Transverse colon (tissue), 4 donors: Measurements from ENCODE around the gene GNG12. TPM values are rescaled to one million over a fixed set of nuclear protein-coding genes. Genes with fewer than 3 reads are reported as not detected.

ENCODE experiments used
- DNase-seq: peaks from one replicate; pipeline ENCODE4 v3.0.0-alpha.2; 2019
- H3K27ac ChIP-seq, 4 donors: fragments of 200-600 bp; sonication (generic); 2 replicates each; pipeline ENCODE4 v1.5.1; 2016 to 2018; ENCODE audit warnings: inconsistent platforms in 4 of 4
- H3K27me3 ChIP-seq: fragments of 200-600 bp; sonication (generic); 2 replicates; pipeline ENCODE4 v1.5.1; 2017; ENCODE audit warnings: inconsistent platforms
- H3K36me3 ChIP-seq, 4 donors: fragments of 200-600 bp; sonication (generic); 2 replicates each; pipeline ENCODE4 v1.5.1; 2017 to 2019; ENCODE audit warnings: inconsistent platforms in 4 of 4
- H3K4me1 ChIP-seq, 4 donors: fragments of 200-600 bp; sonication (generic); 2 replicates each; pipeline ENCODE4 v1.5.1; 2017 to 2020; ENCODE audit warnings: inconsistent platforms in 4 of 4
- H3K4me3 ChIP-seq, 4 donors: fragments of 200-600 bp; sonication (generic); 1 replicate in 1 of 4; 2 replicates in 3 of 4; pipeline versions ENCODE4 v1.5.1 to v1.6.1; 2017 to 2019; ENCODE audit warnings: inconsistent platforms in 4 of 4
- H3K9me3 ChIP-seq, 2 donors: fragments of 200-600 bp; sonication (generic); 2 replicates each; pipeline ENCODE4 v1.5.1; 2017 to 2019; ENCODE audit warnings: inconsistent platforms in 2 of 2
- CTCF ChIP-seq, 5 experiments: fragments of 200-600 bp in 3 of 5; fragments of 450-650 bp in 2 of 5; sonication (generic) in 3 of 5; IDR thresholded peaks; 1 replicate in 2 of 5; 2 replicates in 3 of 5; pipeline ENCODE4 v1.5.1; 2016 to 2017; ENCODE audit warnings: antibody characterized with exemption in 5 of 5, inconsistent platforms in 3 of 5, mild to moderate bottlenecking in 2 of 5, moderate library complexity in 1 of 5
- EP300 ChIP-seq: sonication (generic); formaldehyde crosslinking; IDR thresholded peaks from one replicate; pipeline ENCODE4 v1.6.1; 2017; ENCODE audit warnings: antibody characterized with exemption, low read depth
- POLR2A ChIP-seq: fragments of 450-650 bp; IDR thresholded peaks from one replicate; pipeline ENCODE4 v1.6.1; 2016; ENCODE audit warnings: antibody characterized with exemption, mild to moderate bottlenecking, moderate library complexity
- POLR2AphosphoS5 ChIP-seq, 3 donors: sonication (generic); formaldehyde crosslinking; IDR thresholded peaks; one replicate each; pipeline ENCODE4 v1.6.1; 2016; ENCODE audit warnings: antibody characterized with exemption in 3 of 3
- WGBS, 2 donors: methylation state at CpG; one replicate each; pipeline ENCODE4 v1.1.5; 2018; ENCODE audit warnings: low coverage in 1 of 2; 5-methylcytosine and 5-hydroxymethylcytosine counted together
- in situ Hi-C, 4 donors: fragments of 200-750 bp; cut with MboI; loops; one replicate each; pipeline versions ENCODE4 v1.15.0 to v1.15.1; 2017; ENCODE audit warnings: low sequenced_read_pairs in 3 of 4, low pct_ligation_motif_present in 1 of 4, low pct_unique_long_range_greater_than_20kb in 1 of 4
- intact Hi-C: fragments of 100-400 bp; cut with DNase I; formaldehyde crosslinking; loops from one replicate; pipeline ENCODE4 v1.15.1; 2023; ENCODE audit warnings: low total_unique reads
- total RNA-seq, 4 donors: library from RNA; depleted of rRNA; stranded (reverse); fragments of >200 nt; gene quantifications; one replicate each; pipeline ENCODE4 v1.1.0, GENCODE V29; 2016

Gene GNG12
- total RNA-seq, 4 donors from 2014 or later, result 19.1 to 180 (median 112) TPM

- WGBS, 2 donors, result 71 to 85% methylated on average over 1 to 2 of the region's 2 CpGs
- Histone ChIP-seq H3K27ac (no peak overlapping the region), H3K27me3 (no peaks in the 10 kb centered on the region), H3K36me3 (no peaks in the 10 kb centered on the region), H3K9me3 (no peaks in the 10 kb centered on the region), H3K4me3 (no peak overlapping the region), H3K4me1 (peaks cover 16 to 57% (median 36%) of the 10 kb centered on the region in 4 donors)
- intact Hi-C loops (no loop called here), in situ Hi-C loops (no loop called here)
- no peak for TF ChIP-seq CTCF (IDR thresholded peaks at IDR 0.05)
- TF ChIP-seq EP300, result no peak
- no peak for TF ChIP-seq POLR2AphosphoS5 (IDR thresholded peaks at IDR 0.05)
- TF ChIP-seq POLR2A, result no peak
- no peak for DNase-seq
These were observed 21.0 kb downstream of the GNG12 start for GRCh38 chr1:67812226-67812625.

GRCh38 chr1:67811781-67812180, 21.5 kb downstream of the GNG12 start:
- peaks cover 16 to 53% (median 34%) of the 10 kb centered on the region in 4 donors for H3K4me1 ChIP-seq
- in situ Hi-C loops, result no loop called here
- no peak for DNase-seq
- 67 to 75% methylated on average over 1 of the region's 1 CpG for WGBS, 2 donors
- H3K36me3 ChIP-seq, result no peaks in the 10 kb centered on the region
- no peak overlapping the region for H3K27ac ChIP-seq
- TF ChIP-seq POLR2AphosphoS5 (IDR thresholded peaks at IDR 0.05) (no peak), POLR2A (no peak)
- no peak overlapping the region for H3K4me3 ChIP-seq
- intact Hi-C loops, result no loop called here
- H3K9me3 ChIP-seq, result no peaks in the 10 kb centered on the region
- no peaks in the 10 kb centered on the region for H3K27me3 ChIP-seq

GRCh38 chr1:67809887-67810286, 23.4 kb downstream of the GNG12 start:
- H3K36me3 ChIP-seq, result no peaks in the 10 kb centered on the region
- in situ Hi-C loops, result no loop called here

GRCh38 chr1:67807282-67807681, 26.0 kb downstream of the GNG12 start:
- H3K4me3 ChIP-seq, result no peak overlapping the region
- peaks cover 0 to 40% (median 22%) of the 10 kb centered on the region in 4 donors for H3K4me1 ChIP-seq
- in situ Hi-C loops (no loop called here), intact Hi-C loops (no loop called here)
- no peaks in the 10 kb centered on the region for H3K9me3 ChIP-seq
- TF ChIP-seq EP300 (no peak), CTCF (IDR thresholded peaks at IDR 0.05) (no peak), POLR2A (no peak), POLR2AphosphoS5 (IDR thresholded peaks at IDR 0.05) (no peak)
- no peak overlapping the region for H3K27ac ChIP-seq
- H3K36me3 ChIP-seq, result no peaks in the 10 kb centered on the region
- DNase-seq, result no peak
- H3K27me3 ChIP-seq, result no peaks in the 10 kb centered on the region

More at GRCh38 chr1:67809887-67810286, 23.4 kb downstream of the GNG12 start:
- Histone ChIP-seq H3K27ac (no peak overlapping the region), H3K4me3 (no peak overlapping the region), H3K9me3 (no peaks in the 10 kb centered on the region), H3K27me3 (no peaks in the 10 kb centered on the region), H3K4me1 (peaks cover 11 to 41% (median 20%) of the 10 kb centered on the region in 4 donors)
- no peak for DNase-seq
- TF ChIP-seq CTCF (IDR thresholded peaks at IDR 0.05) (no peak), EP300 (no peak), POLR2AphosphoS5 (IDR thresholded peaks at IDR 0.05) (no peak), POLR2A (no peak)
- intact Hi-C loops, result no loop called here
- 61 to 83% methylated on average over 4 of the region's 4 CpGs for WGBS, 2 donors

GRCh38 chr1:67804710-67805109, 28.6 kb downstream of the GNG12 start:
- WGBS, 2 donors, result 70 to 100% methylated on average over 2 of the region's 2 CpGs
- H3K4me3 ChIP-seq, result no peak overlapping the region
- H3K36me3 ChIP-seq, result no peaks in the 10 kb centered on the region
- in situ Hi-C loops, result no loop called here
- peak overlapping the region in 1 of 4 donors; percentile 14 for H3K27ac ChIP-seq
- intact Hi-C loops, result no loop called here
- no peak for DNase-seq
- H3K27me3 ChIP-seq, result no peaks in the 10 kb centered on the region
- no peaks in the 10 kb centered on the region for H3K9me3 ChIP-seq
- peaks cover 0 to 36% (median 19%) of the 10 kb centered on the region in 4 donors for H3K4me1 ChIP-seq
- no peak for TF ChIP-seq POLR2AphosphoS5 (IDR thresholded peaks at IDR 0.05)
- TF ChIP-seq CTCF (IDR thresholded peaks at IDR 0.05), result no peak
- TF ChIP-seq POLR2A, result no peak
- TF ChIP-seq EP300, result no peak
